ENCODE data around the gene KCNN3.

DNA sequence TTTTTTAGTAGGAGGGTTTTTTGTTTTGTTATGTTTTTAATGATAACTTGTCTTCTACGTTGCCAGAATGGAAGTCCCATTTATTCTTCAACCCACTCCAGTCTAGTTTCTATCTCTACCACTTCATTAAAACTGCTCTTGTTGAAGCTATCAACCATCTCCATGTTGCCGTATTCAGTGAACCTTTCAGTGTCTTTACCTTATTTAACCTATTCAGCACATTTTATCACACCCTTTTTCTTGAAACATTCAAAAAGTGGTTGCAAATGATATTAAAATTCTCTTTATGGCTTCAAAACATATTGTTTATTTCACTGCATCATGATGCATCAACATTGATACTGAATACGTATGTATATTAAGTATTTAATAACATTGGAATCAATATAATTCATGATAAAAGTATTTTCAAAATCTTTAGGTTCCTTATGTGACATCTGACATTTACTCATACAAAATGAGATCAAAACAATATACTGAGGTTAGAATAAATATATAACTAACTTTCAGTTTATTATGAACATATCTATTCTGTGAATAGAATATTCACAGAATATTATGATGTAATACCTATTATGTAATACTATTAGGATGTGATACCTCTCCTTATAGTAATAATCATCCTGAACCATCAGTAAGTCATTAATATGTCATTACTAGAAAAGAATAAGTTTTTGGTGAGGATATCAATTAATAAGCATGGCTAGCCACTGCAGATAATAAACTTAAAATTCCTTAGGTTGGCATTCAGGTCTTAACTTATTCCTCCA, 210.1 kb downstream of the KCNN3 start:
- no peak for TF ChIP-seq POLR2A (IDR thresholded peaks at IDR 0.05)
- TF ChIP-seq, protein P1, sequence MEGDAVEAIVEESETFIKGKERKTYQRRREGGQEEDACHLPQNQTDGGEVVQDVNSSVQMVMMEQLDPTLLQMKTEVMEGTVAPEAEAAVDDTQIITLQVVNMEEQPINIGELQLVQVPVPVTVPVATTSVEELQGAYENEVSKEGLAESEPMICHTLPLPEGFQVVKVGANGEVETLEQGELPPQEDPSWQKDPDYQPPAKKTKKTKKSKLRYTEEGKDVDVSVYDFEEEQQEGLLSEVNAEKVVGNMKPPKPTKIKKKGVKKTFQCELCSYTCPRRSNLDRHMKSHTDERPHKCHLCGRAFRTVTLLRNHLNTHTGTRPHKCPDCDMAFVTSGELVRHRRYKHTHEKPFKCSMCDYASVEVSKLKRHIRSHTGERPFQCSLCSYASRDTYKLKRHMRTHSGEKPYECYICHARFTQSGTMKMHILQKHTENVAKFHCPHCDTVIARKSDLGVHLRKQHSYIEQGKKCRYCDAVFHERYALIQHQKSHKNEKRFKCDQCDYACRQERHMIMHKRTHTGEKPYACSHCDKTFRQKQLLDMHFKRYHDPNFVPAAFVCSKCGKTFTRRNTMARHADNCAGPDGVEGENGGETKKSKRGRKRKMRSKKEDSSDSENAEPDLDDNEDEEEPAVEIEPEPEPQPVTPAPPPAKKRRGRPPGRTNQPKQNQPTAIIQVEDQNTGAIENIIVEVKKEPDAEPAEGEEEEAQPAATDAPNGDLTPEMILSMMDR (IDR thresholded peaks at IDR 0.05): no peak
